Left ventricle myocardium superior (tissue), 1 donor: ENCODE results near the gene ZNF618. TPM values are rescaled to one million over a fixed set of nuclear protein-coding genes. Genes with fewer than 3 reads are reported as not detected.
"Not testable (repeated sequence)": the region's sequence is repeated elsewhere in the genome, so short reads cannot be mapped to it uniquely, and the experiment has no call there.

Experiments used
- ATAC-seq: fragments of 200-7000 bp; cut with Tn5 transposase; one replicate; pipeline ENCODE4 v1.9.1; 2020; ENCODE audit warnings: mild to moderate bottlenecking, moderate library complexity
- DNase-seq: peaks from one replicate; pipeline ENCODE4 v3.0.0-alpha.2; 2020
- intact Hi-C: fragments of 100-400 bp; cut with micrococcal nuclease; formaldehyde crosslinking; loops from one replicate; pipeline ENCODE4 v1.11.0; 2022
- total RNA-seq: library from RNA; stranded (reverse); fragmentation: NEBNext Ultra II Directional; extraction: Animal tissue kit (Norgen Biotek cat#: 25700); gene quantifications from one replicate; pipeline ENCODE4 v1.2.1, GENCODE V29; 2021
- donor health status: DM: no; HTN: yes; CAD: no; lungs with severe emphysema.

ZNF618 gene
- total RNA-seq, 1 donor from 2014 or later: 1.5 TPM

DNA sequence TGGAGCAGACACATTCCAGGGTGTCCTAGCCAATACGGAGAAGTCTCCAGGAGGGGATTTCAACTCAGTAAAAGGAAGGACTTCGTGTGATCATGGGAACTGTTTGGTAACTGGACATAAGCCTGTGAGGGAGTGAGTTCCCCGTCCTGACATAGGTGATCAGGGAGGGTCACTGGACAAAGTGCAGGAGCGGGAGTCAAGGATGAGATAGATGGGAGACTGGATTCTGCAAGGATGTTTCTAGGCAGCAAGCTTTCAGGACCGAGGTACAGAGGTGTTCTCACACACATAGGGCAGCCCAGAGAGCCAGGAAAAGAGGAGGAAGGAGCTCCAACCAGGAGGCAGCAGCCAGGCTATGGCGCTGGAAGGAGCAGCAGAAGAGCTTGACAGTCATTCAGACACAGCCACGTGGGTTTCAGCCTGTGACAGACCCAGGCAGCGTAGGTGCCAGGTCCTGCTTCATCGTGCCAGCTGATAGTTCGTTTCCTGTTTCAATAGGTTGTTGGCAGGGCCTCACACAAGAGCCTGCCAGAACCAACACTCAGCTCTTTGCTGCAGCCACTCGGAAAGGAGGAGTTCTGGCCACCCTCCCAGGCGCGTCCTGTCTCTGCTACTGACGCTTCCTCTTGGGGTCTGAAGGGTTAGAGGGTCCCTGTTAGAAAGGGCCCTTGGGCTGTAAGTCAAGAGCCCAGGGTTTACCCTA lies 117.9 kb downstream of the ZNF618 start:
- peak; percentile 91 for DNase-seq
- intact Hi-C loops: no loop called here
- ATAC-seq: peak; percentile 89

GRCh38 chr9:113995401-113995800 lies 119.3 kb downstream of the ZNF618 start:
- no peak for ATAC-seq
- intact Hi-C loops: no loop called here
- no peak for DNase-seq

GRCh38 chr9:113995963-113996362 lies 119.9 kb downstream of the ZNF618 start:
- intact Hi-C loops: no loop called here
- DNase-seq (no peak), ATAC-seq (no peak)

DNA sequence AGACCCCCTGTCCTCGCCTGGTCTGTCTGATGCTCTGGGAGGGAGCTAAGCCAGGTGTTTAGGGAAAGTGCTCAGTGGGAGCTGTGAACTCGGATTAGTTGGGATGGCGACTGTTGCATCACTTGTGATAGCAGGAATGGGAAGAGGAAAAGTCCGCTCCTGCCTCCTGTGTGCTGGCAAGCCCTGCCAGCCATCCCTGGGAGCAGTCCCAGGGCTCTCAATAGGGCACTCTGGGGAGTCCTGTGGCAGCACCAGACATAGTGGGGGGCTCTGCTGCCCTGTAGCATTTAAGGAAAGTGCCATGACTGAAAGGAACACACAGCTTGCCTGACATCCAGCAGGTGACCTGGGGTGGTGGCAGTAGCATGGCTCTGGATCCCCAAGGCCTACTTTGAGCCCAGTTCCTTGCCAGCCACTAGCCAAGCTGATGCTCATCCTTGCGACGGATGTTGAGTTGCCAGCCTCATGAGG lies 120.5 kb downstream of the ZNF618 start:
- no peak for DNase-seq
- no peak for ATAC-seq
- intact Hi-C loops: no loop called here

GRCh38 chr9:113997064-113997463 lies 121.0 kb downstream of the ZNF618 start:
- DNase-seq, ATAC-seq, intact Hi-C loops: not testable (repeated sequence)

DNA sequence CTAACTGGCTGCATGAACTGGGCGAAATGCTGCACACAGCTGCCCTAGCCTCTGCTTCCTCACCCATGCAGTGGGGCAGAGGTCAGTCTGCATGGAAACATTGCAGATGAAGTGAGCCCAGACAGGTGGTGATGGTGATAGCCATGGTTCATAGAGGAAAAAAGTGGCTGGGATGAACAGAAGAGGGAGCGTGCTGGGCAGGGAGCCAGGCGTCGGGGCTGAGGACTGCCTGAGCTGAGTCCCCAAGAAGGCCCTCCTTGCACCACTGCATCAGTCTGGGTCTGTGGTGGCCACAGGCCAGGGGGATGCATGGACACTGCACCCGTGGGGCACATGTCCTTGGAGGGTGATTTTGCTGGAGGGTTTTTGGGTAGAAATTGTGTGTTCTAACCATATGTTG lies 121.5 kb downstream of the ZNF618 start:
- intact Hi-C loops: no loop called here
- ATAC-seq: no peak
- no peak for DNase-seq

- ATAC-seq (no peak), DNase-seq (no peak)
- intact Hi-C loops: no loop called here
Observed at GRCh38 chr9:113998114-113998513, 122.0 kb downstream of the ZNF618 start.

DNA sequence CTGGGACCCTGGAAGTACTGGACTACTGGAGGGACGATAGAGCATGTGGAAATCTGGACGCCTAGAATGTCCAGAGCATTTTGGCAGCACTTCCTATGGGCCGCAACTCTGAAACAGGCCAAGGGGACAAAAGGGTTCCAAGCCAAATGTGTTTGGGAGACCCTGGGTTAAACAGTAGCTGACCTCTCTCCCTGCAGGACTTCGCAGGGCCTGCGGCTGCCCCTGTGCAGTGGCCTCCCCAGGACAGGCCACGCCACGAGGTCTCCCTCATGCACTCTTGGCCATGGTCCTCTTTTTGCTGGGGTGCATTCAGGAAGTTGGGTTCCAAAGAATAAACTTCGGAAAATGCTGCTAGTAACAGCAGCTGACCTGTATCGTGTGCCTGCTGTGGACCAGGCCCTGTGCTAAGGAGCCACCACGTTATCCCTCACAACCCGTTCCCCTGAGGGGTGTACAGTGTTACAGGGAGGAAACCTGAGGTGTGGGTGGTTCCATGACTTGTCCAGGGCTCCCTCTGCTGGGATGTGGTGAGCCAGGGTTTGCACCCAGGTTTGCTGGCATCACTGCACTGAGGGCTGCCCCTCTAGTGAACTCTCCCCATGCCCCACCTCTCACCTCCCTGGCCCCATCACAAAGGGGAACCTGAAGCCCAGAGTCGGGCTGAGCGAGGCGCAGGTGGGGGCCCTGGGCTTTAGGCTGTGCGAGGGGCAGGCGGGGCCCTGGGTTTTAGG lies 122.6 kb downstream of the ZNF618 start:
- intact Hi-C loops: no loop called here
- no peak for DNase-seq

GRCh38 chr9:113999256-114000062 lies 123.3 kb downstream of the ZNF618 start:
- no peak for DNase-seq
- no peak for ATAC-seq
- intact Hi-C loops: no loop called here

More for the DNA sequence above, 122.6 kb downstream of the ZNF618 start:
- ATAC-seq: no peak

GRCh38 chr9:114000063-114000454 lies 124.0 kb downstream of the ZNF618 start:
- ATAC-seq (no peak), DNase-seq (no peak)
- intact Hi-C loops: no loop called here

- DNase-seq (no peak), ATAC-seq (no peak)
- intact Hi-C loops: no loop called here
Observed at GRCh38 chr9:114000671-114001409, 124.7 kb downstream of the ZNF618 start.

DNA sequence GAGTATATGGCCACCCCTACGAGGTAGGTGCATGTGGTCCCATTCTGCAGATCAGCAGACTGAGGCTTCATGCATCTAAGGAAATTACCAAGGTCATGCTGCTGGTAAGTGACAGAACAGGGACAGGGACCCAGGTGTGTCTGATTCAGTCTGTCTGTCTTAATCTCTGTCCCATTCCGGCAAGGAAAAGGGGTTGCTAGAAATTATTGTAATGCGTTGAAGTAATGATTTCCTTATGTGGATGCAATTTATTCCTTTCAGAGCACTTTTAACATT lies 125.2 kb downstream of the ZNF618 start:
- DNase-seq: no peak
- intact Hi-C loops: no loop called here
- no peak for ATAC-seq

GRCh38 chr9:114001794-114002261 lies 125.7 kb downstream of the ZNF618 start:
- intact Hi-C loops: no loop called here
- no peak for DNase-seq
- ATAC-seq: no peak

- DNase-seq (no peak), ATAC-seq (no peak)
- intact Hi-C loops: no loop called here
Observed at GRCh38 chr9:114002271-114002985, 126.3 kb downstream of the ZNF618 start.

- DNase-seq: no peak
- intact Hi-C loops: no loop called here
Observed at GRCh38 chr9:114002986-114003350, 126.9 kb downstream of the ZNF618 start.

GRCh38 chr9:114003351-114003750 lies 127.2 kb downstream of the ZNF618 start:
- intact Hi-C loops: no loop called here
- DNase-seq: no peak
- no peak for ATAC-seq

More at GRCh38 chr9:114002986-114003350, 126.9 kb downstream of the ZNF618 start:
- no peak for ATAC-seq

GRCh38 chr9:114003758-114004157 lies 127.6 kb downstream of the ZNF618 start:
- intact Hi-C loops: no loop called here
- ATAC-seq (no peak), DNase-seq (no peak)

DNA sequence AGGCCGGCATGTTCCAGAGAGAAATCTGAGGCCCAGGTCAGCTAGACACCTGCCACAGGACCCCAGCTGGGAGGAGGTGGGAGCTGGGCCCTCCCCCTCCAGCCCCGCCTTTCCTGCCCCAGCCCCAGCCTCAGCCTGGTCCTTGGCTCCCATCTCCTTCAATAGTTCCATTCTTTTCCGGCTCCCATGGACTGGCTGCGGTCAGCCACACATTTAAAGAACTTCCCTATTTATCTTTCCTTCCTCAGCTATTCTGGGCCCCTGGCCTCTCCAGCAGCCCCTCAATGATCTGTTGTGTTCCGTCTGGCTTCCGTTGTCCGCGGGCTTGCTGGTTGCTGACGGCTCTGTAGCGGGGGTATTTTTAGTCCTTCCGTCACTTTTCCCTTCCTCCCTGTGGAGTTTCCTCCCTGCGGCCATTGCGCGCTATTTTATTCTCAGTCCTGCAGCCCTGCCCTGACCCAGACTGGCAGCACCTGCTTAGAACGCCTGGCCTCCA lies 128.2 kb downstream of the ZNF618 start:
- DNase-seq: peak; percentile 64
- peak; percentile 93 for ATAC-seq
- intact Hi-C loops: no loop called here
